HG03565 (cell line): Measurements from ENCODE around the gene POLE4.

Experiments used
- ATAC-seq: cut with Tn5 transposase; IDR thresholded peaks from one replicate; pipeline ENCODE4 v1.9.1; 2021; ENCODE audit warnings: mild to moderate bottlenecking, moderate library complexity; ENCODE audit not compliant: unreplicated experiment

POLE4 gene

DNA sequence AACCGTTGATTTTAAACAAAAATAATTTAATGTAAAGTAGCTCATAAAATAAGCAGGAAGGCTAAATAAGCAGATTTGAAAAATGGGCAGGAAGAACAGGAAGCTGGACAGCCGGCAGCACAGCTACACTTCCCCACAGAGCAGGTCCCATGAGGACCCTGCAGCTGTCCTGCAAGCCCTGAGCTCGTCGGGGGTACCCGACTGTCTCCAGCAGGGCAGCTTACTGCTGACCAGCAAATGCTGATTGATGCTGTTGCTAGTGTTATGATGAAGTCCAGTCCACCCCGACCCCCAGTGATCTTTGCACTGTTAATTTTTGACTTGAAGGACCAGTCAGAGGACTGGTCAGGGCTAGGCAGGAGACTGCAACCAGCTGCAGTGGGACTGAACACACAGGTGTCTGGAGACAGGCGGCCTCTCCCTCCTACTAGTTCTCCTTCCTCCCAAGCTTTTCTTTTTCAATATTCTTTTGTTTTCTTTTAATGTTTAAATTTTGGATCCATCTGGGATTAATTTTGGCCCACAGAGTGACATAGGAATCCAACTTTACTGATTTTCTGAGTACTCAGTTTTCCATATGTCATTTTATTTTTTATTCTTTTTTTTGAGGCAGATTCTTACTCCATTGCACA, 27.7 kb downstream of the POLE4 start:
- ATAC-seq, result no peak

DNA sequence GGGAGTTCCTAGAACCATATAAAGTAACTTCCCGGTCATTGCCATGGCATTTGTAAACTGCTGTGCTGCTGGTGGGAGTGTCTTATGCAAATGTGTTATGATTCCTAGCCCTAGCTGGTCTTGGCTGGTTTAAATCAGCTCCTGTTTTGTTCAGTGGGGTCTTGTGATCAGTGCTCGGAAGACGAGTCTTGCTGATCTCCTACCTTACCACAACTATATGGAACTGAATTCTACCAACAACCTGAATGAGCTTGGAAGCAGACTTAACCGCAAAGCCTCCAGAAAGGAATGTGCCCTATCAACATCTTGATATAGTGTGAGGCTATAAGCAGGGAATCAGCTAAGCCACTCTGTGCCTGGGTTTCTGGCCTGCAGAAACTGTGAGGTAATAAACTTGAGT, 33.5 kb downstream of the POLE4 start:
- no peak for ATAC-seq

DNA sequence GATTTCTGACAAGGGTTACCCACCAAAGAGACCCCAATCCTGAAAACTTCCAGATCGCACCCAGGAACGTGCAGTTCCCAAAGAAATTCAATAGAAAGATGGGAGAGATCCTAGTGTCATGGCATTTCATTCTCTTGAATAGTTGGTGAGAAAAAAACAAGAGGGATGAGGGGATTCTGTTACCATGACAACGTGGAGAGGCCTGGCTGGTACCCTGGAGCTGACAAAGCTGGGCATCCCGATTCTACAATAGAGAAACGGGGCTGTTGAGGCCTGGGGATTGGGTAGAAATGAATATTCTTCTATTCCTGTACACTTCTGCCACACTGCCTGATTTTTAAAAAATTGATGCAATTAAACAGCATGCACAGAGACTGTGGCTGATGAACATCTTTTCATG, 41.0 kb downstream of the POLE4 start:
- ATAC-seq, result no peak

DNA sequence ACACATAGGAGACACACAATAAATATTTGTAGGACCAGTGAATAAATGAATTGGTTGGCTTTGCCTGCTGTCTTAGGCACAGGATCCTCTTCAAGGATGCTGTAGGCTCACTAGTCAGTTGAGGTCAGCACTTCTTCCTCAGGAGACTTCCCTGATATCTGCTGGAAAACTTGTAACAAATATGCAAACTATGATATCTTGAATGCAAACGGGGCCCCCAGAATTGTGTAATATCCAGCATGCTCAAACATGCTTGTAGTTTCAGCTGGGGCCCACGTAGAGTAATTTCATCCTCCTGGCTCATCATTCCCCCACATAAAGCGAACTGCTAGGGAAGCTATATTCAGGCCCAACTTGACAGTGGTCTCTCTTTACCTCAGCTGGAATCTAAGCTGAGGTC, 43.6 kb downstream of the POLE4 start:
- no peak for ATAC-seq

GRCh38 chr2:75003276-75003675, 44.8 kb downstream of the POLE4 start:
- no peak for ATAC-seq

- ATAC-seq, result no peak
Measured at GRCh38 chr2:75003773-75004172, 45.3 kb downstream of the POLE4 start.

GRCh38 chr2:75006041-75006440, 47.6 kb downstream of the POLE4 start:
- ATAC-seq, result no peak

DNA sequence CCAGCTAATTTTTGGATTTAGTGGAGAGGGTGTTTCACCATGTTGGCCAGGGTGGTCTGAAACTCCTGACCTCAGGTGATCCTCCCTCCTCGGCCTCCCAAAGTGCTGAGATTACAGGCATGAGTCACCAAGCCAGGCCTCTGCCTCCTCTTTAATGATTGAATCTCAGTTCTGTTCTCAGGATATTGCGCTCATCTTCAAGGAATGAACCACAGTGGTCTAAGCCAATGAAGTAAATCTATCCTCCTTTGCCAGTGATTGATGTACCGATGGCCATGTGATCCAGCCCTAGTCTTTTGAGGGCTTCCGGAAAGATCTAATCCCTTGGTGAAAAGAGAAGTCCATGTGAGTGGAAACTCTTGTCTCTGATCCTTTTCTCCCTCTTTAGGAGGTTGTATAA, 48.6 kb downstream of the POLE4 start:
- no peak for ATAC-seq

GRCh38 chr2:75007819-75008218, 49.4 kb downstream of the POLE4 start:
- no peak for ATAC-seq

- no peak for ATAC-seq
Measured at GRCh38 chr2:75010571-75010970, 52.1 kb downstream of the POLE4 start.

GRCh38 chr2:75012080-75012479, 53.6 kb downstream of the POLE4 start:
- ATAC-seq, result no peak

DNA sequence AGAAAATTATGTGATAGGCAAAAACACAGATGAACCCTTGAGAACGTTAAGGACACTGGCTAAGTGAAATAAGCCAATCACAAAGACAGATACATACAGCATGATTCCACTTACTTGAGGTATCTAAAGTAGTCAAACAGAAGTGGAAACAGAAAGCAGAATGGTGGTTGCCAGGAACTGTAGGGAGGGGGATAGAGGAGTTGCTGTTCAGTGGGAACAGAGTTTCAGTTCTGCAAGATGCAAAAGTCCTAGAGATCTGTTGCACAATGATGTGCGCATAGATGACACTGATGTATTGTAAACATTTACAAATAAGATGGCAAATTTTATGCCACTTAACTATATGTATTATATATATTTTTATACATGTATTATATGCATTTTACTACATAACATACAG, 59.7 kb downstream of the POLE4 start:
- no peak for ATAC-seq
